HFFc6 (cell line): Measurements from ENCODE around the gene SLC19A1. TPM values are rescaled to one million over a fixed set of nuclear protein-coding genes. Genes with fewer than 3 reads are reported as not detected.
A peak's percentile ranks its signal among the peaks of the same experiment; 100 is the strongest.
"Not testable (repeated sequence)": the region's sequence is repeated elsewhere in the genome, so short reads cannot be mapped to it uniquely, and the experiment has no call there.

Experiments
- DNase-seq: peaks from one replicate; pipeline ENCODE4 v3.0.0-alpha.2; 2018
- H3K27ac Mint-ChIP-seq: 2 replicates; pipeline ENCODE4 v1.8.0; 2020; ENCODE audit warnings: mild to moderate bottlenecking, mixed read lengths
- H3K27me3 Mint-ChIP-seq: 2 replicates; pipeline ENCODE4 v1.8.0; 2021; ENCODE audit warnings: mild to moderate bottlenecking, moderate library complexity, mixed read lengths; ENCODE audit not compliant: insufficient read depth
- H3K36me3 Mint-ChIP-seq: 2 replicates; pipeline ENCODE4 v1.8.0; 2021; ENCODE audit warnings: low read depth, mixed read lengths
- H3K4me1 Mint-ChIP-seq: 2 replicates; pipeline ENCODE4 v1.8.0; 2020; ENCODE audit warnings: low read depth, mixed read lengths
- H3K4me3 Mint-ChIP-seq: 2 replicates; pipeline ENCODE4 v1.8.0; 2020; ENCODE audit warnings: mild to moderate bottlenecking, moderate library complexity, mixed read lengths
- H3K9me3 Mint-ChIP-seq: 2 replicates; pipeline ENCODE4 v1.8.0; 2020; ENCODE audit warnings: mild to moderate bottlenecking, mixed read lengths
- total RNA-seq, 6 experiments: library from RNA; stranded (reverse); fragmentation: NEBNext Ultra II Directional; extraction: Animal tissue kit (Norgen Biotek cat#: 25700); gene quantifications; 2 replicates in 1 of 6; 3 replicates in 5 of 6; pipeline ENCODE4 v1.2.3, GENCODE V29; 2021
- TF ChIP-seq, protein P1 (sequence below): fragments of 200-600 bp; sonication (generic); IDR thresholded peaks from 2 replicates; pipeline ENCODE4 v1.5.0; 2021; ENCODE audit warnings: antibody characterized with exemption, mild to moderate bottlenecking

Gene SLC19A1
- total RNA-seq, 6 experiments from 2014 or later: 12.3 to 15.9 (median 14.6) TPM

DNA sequence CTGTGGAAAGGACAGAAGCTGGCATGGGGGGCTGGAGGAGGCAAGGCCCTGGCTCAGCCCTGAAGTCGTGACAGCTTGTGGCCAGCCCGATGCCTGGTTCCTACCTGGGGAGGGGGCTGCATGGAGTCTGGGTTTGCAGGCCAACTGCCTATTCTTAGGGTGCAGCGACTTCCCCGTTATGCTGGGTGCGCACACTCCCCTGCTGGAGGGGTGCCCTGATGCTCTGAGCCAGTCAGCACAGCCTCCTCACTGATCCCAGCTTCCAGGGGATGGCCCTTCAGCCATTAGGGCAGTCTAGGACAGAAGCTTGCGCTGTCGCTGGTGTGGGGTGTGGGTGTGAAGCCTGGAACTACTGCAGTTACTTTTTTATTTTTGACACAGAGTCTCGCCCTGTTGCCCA, 30.0 kb upstream of the SLC19A1 start:
- H3K9me3 Mint-ChIP-seq: no peaks in the 10 kb centered on the region
- no peak for DNase-seq
- TF ChIP-seq, protein P1, sequence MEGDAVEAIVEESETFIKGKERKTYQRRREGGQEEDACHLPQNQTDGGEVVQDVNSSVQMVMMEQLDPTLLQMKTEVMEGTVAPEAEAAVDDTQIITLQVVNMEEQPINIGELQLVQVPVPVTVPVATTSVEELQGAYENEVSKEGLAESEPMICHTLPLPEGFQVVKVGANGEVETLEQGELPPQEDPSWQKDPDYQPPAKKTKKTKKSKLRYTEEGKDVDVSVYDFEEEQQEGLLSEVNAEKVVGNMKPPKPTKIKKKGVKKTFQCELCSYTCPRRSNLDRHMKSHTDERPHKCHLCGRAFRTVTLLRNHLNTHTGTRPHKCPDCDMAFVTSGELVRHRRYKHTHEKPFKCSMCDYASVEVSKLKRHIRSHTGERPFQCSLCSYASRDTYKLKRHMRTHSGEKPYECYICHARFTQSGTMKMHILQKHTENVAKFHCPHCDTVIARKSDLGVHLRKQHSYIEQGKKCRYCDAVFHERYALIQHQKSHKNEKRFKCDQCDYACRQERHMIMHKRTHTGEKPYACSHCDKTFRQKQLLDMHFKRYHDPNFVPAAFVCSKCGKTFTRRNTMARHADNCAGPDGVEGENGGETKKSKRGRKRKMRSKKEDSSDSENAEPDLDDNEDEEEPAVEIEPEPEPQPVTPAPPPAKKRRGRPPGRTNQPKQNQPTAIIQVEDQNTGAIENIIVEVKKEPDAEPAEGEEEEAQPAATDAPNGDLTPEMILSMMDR: no peak
- H3K36me3 Mint-ChIP-seq: no peaks in the 10 kb centered on the region
- H3K27ac Mint-ChIP-seq: no peak overlapping the region
- no peak overlapping the region for H3K4me3 Mint-ChIP-seq
- H3K4me1 Mint-ChIP-seq: peaks cover 25% of the 10 kb centered on the region
- peaks cover 51% of the 10 kb centered on the region for H3K27me3 Mint-ChIP-seq

DNA sequence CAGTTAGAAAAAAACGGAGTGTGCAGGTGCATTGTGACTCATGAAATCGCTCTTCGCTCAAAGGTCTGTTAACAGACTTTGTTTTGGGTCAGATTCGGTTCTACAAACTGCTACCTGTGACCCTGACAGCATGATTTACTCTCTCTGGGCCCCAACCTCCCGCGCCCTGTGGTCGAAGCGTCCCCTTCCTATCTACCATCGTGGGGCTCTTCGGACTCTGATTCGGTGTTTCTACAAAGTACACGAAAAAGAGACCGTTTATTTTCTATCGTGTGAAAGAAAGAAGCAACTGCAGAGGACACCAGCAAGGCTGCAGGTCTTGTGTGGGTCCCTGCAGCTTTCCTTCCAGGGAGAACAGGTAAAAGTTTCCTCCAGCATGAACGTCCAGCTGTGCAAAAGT, 29.4 kb upstream of the SLC19A1 start:
- H3K4me1 Mint-ChIP-seq: peaks cover 25% of the 10 kb centered on the region
- TF ChIP-seq, protein P1: no peak
- H3K36me3 Mint-ChIP-seq: no peaks in the 10 kb centered on the region
- no peak overlapping the region for H3K27ac Mint-ChIP-seq
- peaks cover 53% of the 10 kb centered on the region for H3K27me3 Mint-ChIP-seq
- no peak for DNase-seq
- no peak overlapping the region for H3K4me3 Mint-ChIP-seq
- H3K9me3 Mint-ChIP-seq: no peaks in the 10 kb centered on the region

DNA sequence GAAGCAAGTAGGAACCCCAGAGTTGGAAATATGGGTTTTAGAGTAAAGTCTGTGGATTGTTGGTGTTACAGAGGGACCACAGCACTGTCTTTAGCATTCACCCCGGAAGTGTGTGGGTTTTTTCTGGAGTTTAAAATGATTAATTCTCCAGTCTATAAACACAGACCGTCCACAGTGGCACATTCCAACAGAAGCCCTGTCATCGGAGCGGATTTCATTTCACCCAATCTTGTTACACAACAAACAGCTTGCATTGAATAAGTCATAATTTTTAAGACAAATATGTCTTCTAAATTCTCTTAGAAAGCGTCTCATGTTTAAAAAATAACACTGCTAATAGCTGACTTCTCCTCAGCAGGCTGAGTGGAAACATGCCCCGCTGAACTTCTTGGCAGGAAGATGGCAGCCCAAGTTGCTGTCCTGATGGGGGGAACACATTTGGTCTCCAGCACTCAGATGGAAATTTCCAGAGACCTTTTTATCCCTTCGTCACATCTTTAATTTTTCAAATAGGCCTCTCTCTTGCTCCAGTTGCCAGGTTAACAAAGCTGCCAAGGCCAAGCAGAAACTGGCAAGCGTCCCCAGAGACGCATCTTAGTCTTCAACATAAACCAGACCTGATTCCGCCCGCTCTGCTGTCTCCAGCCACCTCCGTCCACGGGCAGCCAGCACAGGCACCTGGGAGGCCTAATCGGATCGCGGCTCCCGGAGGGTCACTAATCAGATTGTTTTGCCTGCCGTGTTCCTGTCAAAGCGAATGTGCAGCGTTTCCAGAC, 28.8 kb upstream of the SLC19A1 start:
- DNase-seq: peak; percentile 58
- no peaks in the 10 kb centered on the region for H3K36me3 Mint-ChIP-seq
- H3K27me3 Mint-ChIP-seq: peaks cover 47% of the 10 kb centered on the region
- no peak overlapping the region for H3K4me3 Mint-ChIP-seq
- H3K9me3 Mint-ChIP-seq: no peaks in the 10 kb centered on the region
- H3K4me1 Mint-ChIP-seq: peaks cover 25% of the 10 kb centered on the region
- H3K27ac Mint-ChIP-seq: peak overlapping the region; percentile 56
- TF ChIP-seq, protein P1: no peak

DNA sequence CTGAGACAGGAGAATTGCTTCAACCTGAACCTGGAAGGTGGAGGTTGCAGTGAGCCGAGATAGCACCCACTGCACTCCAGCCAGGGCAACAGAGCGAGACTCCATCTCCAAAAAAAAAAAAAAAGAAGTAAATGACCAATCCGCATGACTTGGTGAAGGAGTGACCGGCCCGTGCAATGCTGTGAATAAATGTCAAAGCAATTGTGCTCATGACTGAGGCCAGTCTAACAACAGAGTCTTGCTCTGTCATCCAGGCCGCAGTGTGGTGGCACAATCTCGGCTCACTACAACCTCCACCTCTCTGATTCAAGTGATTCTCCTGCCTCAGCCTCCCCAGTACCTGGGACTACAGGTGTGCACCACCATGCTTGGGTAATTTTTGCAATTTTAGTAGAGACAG, 27.8 kb upstream of the SLC19A1 start:
- no peak for DNase-seq
- Mint-ChIP-seq H3K27ac (no peak overlapping the region), H3K36me3 (no peaks in the 10 kb centered on the region), H3K9me3 (no peaks in the 10 kb centered on the region), H3K27me3 (peaks cover 47% of the 10 kb centered on the region), H3K4me3 (no peak overlapping the region), H3K4me1 (peaks cover 25% of the 10 kb centered on the region)
- TF ChIP-seq, protein P1: no peak

DNA sequence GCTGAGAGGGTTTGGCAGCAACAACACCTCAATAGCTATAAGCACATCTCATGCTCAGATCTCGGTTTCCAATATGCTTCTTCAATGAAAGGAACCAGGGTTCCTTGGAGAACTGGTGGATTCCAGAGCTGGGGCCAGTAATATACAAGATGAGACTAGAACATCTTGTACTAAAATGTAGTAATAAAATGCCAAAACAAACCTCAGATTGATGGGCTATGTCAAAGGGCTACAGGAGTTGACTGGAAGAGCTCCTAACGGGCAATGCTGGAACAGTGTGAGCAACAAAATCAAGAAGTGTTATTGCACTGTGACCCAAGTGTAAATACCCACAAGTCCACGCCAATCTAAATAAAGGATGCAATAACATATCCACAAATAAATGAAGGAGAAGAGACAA, 26.1 kb upstream of the SLC19A1 start:
- H3K9me3 Mint-ChIP-seq: peaks cover 4% of the 10 kb centered on the region
- no peak overlapping the region for H3K4me3 Mint-ChIP-seq
- TF ChIP-seq, protein P1: no peak
- peaks cover 43% of the 10 kb centered on the region for H3K27me3 Mint-ChIP-seq
- peaks cover 24% of the 10 kb centered on the region for H3K4me1 Mint-ChIP-seq
- no peak for DNase-seq
- no peak overlapping the region for H3K27ac Mint-ChIP-seq
- peaks cover 3% of the 10 kb centered on the region; the same call in 1 of the 2 replicates for H3K36me3 Mint-ChIP-seq

DNA sequence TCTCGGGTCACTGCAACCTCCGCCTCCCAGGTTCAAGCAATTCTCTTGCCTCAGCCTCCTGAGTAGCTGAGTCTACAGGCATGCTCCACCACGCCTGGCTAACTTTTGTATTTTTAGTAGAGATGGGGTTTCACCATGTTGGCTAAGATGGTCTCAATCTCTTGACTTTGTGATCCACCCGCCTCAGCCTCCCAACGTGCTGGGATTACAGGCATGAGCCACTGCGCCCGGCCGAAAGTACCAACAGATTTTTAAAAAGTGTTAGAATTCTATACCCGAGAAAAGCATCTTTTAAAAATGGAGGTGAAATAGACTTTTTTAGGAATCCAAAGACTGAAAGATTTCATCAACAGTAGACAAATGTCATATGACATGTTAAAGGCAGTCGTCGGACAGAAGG, 21.9 kb upstream of the SLC19A1 start:
- H3K36me3 Mint-ChIP-seq, H3K9me3 Mint-ChIP-seq: not testable (repeated sequence)
- H3K4me1 Mint-ChIP-seq: peaks cover 18% of the 10 kb centered on the region

More for the DNA sequence above, 21.9 kb upstream of the SLC19A1 start:
- H3K27me3 Mint-ChIP-seq: peaks cover 19% of the 10 kb centered on the region
- H3K4me3 Mint-ChIP-seq, H3K27ac Mint-ChIP-seq, DNase-seq: not testable (repeated sequence)
